Bronchial epithelial cell (primary cell): ENCODE results near the gene SPATS2L. TPM values are rescaled to one million over a fixed set of nuclear protein-coding genes. Genes with fewer than 3 reads are reported as not detected.

ENCODE experiments used
- DNase-seq: peaks from one replicate; pipeline ENCODE4 v3.0.0-alpha.2; 2010; ENCODE audit warnings: low read depth
- FAIRE-seq: peaks from 2 replicates; lab custom pipeline; 2011; peaks lifted over from hg19 to GRCh38; lab: Jason Lieb, UNC
- H3K27me3 ChIP-seq: 2 replicates; pipeline ENCODE4 v1.5.1; 2011; ENCODE audit warnings: low read length; ENCODE audit not compliant: control insufficient read depth, insufficient read depth
- H3K36me3 ChIP-seq: 2 replicates; pipeline ENCODE4 v1.5.1; 2011; ENCODE audit warnings: low read length; ENCODE audit not compliant: control insufficient read depth, insufficient read depth
- H3K4me3 ChIP-seq: 2 replicates; pipeline ENCODE4 v1.5.1; 2011; ENCODE audit warnings: mild to moderate bottlenecking, low read depth, low read length, control low read depth
- CTCF ChIP-seq: IDR thresholded peaks from 2 replicates; pipeline ENCODE4 v1.5.1; 2011; ENCODE audit warnings: mild to moderate bottlenecking, moderate library complexity, low read length, control low read depth, inconsistent platforms; ENCODE audit not compliant: insufficient read depth, severe bottlenecking
- total RNA-seq: library from RNA; depleted of rRNA; stranded (reverse); fragments of >200 nt; gene quantifications from 2 replicates; pipeline ENCODE4 v1.2.1, GENCODE V29; 2014

The SPATS2L gene
- total RNA-seq, 1 donor from 2014 or later: 37.6 TPM

- Histone ChIP-seq H3K27me3 (no peaks in the 10 kb centered on the region), H3K36me3 (no peaks in the 10 kb centered on the region), H3K4me3 (no peak overlapping the region)
- FAIRE-seq: no peak
- DNase-seq: no peak
- TF ChIP-seq CTCF: no peak
Observed at GRCh38 chr2:200322607-200323006, 16.1 kb downstream of the SPATS2L start.

DNA sequence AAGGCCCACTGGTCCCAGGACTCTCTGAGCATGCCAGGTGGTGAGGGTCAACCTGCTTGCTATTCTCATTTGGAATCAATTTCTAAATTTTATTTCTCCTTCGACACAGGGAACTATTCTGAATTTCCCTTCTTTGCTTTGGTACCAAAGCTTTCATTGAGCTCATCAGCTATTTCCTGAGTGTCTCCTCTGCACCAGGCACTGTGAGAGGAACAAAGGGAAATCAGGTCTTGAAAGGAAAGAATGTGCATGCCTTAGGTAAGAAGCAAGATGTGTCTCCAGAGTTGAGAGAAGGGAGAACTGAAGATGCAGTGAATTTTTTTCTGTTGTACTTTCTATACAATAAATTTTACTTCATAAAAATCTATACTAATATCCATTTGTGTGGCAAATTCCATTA lies 17.9 kb downstream of the SPATS2L start:
- no peak overlapping the region for H3K4me3 ChIP-seq
- FAIRE-seq (no peak), DNase-seq (no peak)
- no peaks in the 10 kb centered on the region for H3K27me3 ChIP-seq
- no peaks in the 10 kb centered on the region for H3K36me3 ChIP-seq
- no peak for TF ChIP-seq CTCF

GRCh38 chr2:200329384-200329783 lies 22.9 kb downstream of the SPATS2L start:
- TF ChIP-seq CTCF: no peak
- FAIRE-seq: no peak
- no peak for DNase-seq

GRCh38 chr2:200329798-200330197 lies 23.3 kb downstream of the SPATS2L start:
- DNase-seq (no peak), FAIRE-seq (no peak)
- H3K4me3 ChIP-seq: no peak overlapping the region
- H3K36me3 ChIP-seq: peaks cover 4% of the 10 kb centered on the region
- TF ChIP-seq CTCF: no peak
- H3K27me3 ChIP-seq: no peaks in the 10 kb centered on the region

More at GRCh38 chr2:200329384-200329783, 22.9 kb downstream of the SPATS2L start:
- H3K36me3 ChIP-seq: peaks cover 4% of the 10 kb centered on the region
- H3K4me3 ChIP-seq: no peak overlapping the region
- H3K27me3 ChIP-seq: no peaks in the 10 kb centered on the region

- no peak for TF ChIP-seq CTCF
- no peak for FAIRE-seq
- H3K27me3 ChIP-seq: no peaks in the 10 kb centered on the region
Observed at GRCh38 chr2:200330351-200331060, 24.0 kb downstream of the SPATS2L start.

GRCh38 chr2:200331061-200331400 lies 24.5 kb downstream of the SPATS2L start:
- TF ChIP-seq CTCF: no peak
- peaks cover 4% of the 10 kb centered on the region for H3K36me3 ChIP-seq
- DNase-seq (no peak), FAIRE-seq (no peak)
- no peak overlapping the region for H3K4me3 ChIP-seq
- H3K27me3 ChIP-seq: no peaks in the 10 kb centered on the region

More at GRCh38 chr2:200330351-200331060, 24.0 kb downstream of the SPATS2L start:
- H3K36me3 ChIP-seq: peaks cover 4% of the 10 kb centered on the region
- no peak for DNase-seq
- no peak overlapping the region for H3K4me3 ChIP-seq
